Measurements from ENCODE around the gene TMEM120A.

DNA sequence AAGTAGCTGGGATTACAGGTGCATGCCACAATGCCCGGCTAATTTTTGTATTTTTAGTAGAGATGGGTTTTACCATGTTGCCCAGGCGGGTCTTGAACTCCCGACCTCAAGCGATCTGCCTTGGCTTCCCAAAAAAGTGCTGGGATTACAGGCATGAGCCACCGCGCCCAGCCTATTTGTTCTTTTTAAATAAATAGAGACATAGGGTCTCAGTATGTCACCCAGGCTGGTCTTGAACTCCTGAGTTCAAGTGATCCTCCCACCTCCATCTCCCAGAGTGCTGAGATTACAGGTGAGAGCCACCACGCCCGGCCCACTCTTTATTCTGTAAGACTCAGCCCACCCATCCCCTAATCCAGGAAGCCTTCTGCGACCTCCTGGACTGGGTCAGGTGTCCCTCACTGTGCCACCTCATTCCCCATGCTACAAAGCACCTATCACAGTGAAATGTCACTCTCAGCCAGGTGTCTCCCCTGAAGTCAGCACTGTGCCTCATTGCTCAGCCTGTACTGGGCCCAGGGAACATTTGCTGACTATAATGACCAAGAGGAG, 2.8 kb downstream of the TMEM120A start:
- TF ChIP-seq CTCF (IDR thresholded peaks at IDR 0.05; ENCODE audit: low read length) (no peak), EZH2phosphoT487 (IDR thresholded peaks at IDR 0.05; ENCODE audit: low read length) (no peak)

All from MM.1S (cell line).